AG04450 (cell line): ENCODE data around the gene SGPL1. TPM values are rescaled to one million over a fixed set of nuclear protein-coding genes. Genes with fewer than 3 reads are reported as not detected.

Source experiments
- CTCF ChIA-PET: fragments of 300-600, 350-600 bp; formaldehyde crosslinking; extraction: SDS; loops from one replicate; lab custom pipeline; 2022; ENCODE audit warnings: antibody characterized with exemption, inconsistent platforms; lab: Charles Lee
- POLR2A ChIA-PET: fragments of 350-600 bp; formaldehyde crosslinking; extraction: SDS; loops from one replicate; lab custom pipeline; 2021; ENCODE audit warnings: antibody characterized with exemption, inconsistent platforms; lab: Yijun Ruan, JAX
- DNase-seq: peaks from one replicate; pipeline ENCODE4 v3.0.0-alpha.2; 2011; ENCODE audit warnings: low read depth, low spot score
- H3K27ac ChIP-seq: one replicate; pipeline ENCODE4 v1.5.1; 2012; ENCODE audit warnings: low read depth, low read length, control low read depth
- H3K27me3 ChIP-seq: one replicate; pipeline ENCODE4 v1.6.0; 2012; ENCODE audit warnings: low read length; ENCODE audit not compliant: control insufficient read depth, insufficient read depth
- H3K4me3 ChIP-seq: 2 replicates; pipeline ENCODE4 v1.5.1; 2011; ENCODE audit warnings: mild to moderate bottlenecking, low read depth, low read length, control low read depth
- H3K9me3 ChIP-seq: 2 replicates; pipeline ENCODE4 v1.5.1; 2012; ENCODE audit warnings: low read length; ENCODE audit not compliant: control insufficient read depth, insufficient read depth
- polyA plus RNA-seq: library from polyadenylated mRNA; depleted of rRNA; stranded (reverse); fragments of >200 nt; gene quantifications from 2 replicates; pipeline ENCODE4 v1.2.3, GENCODE V29; 2011
- TF ChIP-seq, protein P1 (sequence below): IDR thresholded peaks from 2 replicates; pipeline ENCODE4 v1.5.1; 2011; ENCODE audit warnings: low read depth, low read length, control low read depth, inconsistent platforms

The SGPL1 gene
- polyA plus RNA-seq, 1 experiment: 30.8 TPM

DNA sequence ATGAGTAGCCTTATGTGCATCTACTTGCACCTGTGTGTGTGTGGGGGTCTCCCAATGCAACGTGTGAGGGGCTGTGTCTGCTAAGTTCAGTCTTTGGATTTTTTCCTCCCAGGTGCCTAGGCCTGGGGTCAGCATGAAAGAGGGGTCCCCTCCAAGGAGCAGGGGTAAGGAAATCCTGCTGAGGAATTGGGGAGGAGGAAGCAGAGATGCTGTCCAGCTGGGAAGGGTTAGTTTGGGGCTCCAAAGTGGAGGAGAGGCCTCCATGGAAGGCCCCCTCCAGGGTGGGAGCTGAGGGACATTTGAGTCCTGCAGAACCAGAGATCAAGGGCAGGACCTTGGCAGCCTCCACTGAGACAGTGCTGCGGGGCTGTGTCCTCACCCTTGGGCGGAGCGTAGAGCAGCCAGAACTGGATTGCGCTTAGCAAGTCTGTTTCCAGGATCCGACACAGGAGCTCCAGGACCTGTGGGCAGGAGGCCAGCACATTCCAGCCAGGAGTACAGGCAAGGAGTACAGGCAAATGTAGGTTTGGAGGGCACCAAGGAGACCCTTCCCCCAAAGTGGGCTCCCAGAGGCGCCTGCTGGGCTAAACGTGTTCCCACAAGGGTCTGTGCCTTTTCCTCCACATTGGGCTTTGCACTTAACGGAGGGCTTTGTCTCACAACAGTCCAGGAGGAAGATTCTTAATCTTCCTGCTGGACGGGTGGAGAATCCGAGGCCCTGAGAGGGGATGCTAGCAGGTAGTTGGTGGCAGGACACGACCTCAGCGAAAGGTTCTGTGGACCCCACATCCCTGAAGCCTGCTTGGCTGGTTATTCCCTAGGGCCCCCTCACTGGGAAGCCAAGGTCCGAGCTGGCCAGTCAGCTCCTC lies 40.7 kb upstream of the SGPL1 start:
- POLR2A ChIA-PET: no interaction called here
- H3K27ac ChIP-seq: no peak overlapping the region
- TF ChIP-seq, protein P1, sequence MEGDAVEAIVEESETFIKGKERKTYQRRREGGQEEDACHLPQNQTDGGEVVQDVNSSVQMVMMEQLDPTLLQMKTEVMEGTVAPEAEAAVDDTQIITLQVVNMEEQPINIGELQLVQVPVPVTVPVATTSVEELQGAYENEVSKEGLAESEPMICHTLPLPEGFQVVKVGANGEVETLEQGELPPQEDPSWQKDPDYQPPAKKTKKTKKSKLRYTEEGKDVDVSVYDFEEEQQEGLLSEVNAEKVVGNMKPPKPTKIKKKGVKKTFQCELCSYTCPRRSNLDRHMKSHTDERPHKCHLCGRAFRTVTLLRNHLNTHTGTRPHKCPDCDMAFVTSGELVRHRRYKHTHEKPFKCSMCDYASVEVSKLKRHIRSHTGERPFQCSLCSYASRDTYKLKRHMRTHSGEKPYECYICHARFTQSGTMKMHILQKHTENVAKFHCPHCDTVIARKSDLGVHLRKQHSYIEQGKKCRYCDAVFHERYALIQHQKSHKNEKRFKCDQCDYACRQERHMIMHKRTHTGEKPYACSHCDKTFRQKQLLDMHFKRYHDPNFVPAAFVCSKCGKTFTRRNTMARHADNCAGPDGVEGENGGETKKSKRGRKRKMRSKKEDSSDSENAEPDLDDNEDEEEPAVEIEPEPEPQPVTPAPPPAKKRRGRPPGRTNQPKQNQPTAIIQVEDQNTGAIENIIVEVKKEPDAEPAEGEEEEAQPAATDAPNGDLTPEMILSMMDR: no peak
- CTCF ChIA-PET: no interaction called here
- no peak overlapping the region for H3K4me3 ChIP-seq
- H3K9me3 ChIP-seq: no peaks in the 10 kb centered on the region
- peaks cover 27% of the 10 kb centered on the region for H3K27me3 ChIP-seq
- no peak for DNase-seq

DNA sequence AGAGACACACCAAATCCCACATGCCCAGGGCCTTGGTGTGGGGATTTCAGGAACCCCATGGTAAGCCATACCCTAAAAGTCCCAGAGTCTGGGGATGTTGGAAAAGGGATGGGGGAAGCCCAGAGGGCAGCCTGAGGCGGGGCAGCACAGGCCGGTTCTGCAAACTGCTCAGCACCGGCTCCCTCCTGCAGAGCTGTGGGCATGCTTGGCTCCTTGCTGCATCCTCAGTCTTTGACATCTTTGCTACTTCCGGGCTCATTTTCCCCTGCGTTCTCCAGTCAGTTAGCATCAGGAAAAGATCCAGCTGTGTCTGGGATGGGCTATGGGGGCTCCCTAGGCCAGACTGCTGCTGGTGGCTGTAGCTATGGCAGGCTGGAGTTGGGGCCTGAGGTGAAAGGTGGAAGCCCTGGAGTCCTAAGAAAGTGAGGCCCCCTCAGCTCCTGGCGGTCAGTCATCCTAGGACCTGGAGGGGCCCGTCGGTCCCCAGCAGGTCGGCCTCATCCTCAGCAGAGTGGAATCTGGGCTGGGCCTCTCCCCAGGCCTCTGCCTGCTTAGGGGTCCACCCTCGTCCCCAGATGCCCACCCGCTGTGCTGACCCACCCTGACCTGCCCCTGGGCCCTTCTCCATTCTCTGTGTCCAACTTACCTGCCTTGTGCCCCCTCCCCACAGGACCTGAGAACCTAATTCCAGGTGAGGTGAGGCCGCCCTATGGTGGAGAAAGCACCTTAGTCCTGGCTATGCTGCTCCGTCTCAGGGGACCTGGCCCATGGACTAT lies 39.9 kb upstream of the SGPL1 start:
- Histone ChIP-seq H3K27ac (no peak overlapping the region), H3K4me3 (no peak overlapping the region), H3K27me3 (peaks cover 25% of the 10 kb centered on the region), H3K9me3 (no peaks in the 10 kb centered on the region)
- TF ChIP-seq, protein P1: no peak
- ChIA-PET POLR2A (no interaction called here), CTCF (no interaction called here)
- no peak for DNase-seq

DNA sequence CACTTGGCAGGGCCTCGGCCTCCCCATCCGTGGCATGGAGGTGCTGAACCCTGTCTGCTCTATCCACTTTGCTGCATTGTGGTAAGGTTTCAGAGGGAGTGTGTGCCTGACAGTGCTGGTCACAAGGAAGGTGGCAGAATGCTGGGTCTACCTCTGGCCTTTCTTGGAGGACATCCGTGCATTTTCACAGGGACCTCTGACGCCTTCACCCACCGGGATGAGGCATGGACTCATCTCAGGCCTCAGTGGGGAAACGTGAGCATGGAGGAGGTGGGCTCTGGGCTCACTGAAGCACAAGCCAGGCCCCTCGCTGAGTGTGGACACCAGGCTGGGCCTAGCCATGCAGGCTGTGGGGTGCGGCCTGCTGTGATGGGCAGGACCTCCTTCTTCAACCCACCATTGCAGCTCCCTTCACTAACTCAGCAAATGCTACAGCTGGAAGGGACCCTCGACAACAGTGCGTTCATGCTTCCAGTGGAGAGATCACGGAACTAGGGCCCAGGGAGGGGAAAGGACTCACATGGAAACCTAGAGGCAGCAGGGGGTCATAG lies 39.2 kb upstream of the SGPL1 start:
- H3K27me3 ChIP-seq: peaks cover 29% of the 10 kb centered on the region
- no peak overlapping the region for H3K4me3 ChIP-seq
- H3K27ac ChIP-seq: no peak overlapping the region
- ChIA-PET POLR2A (no interaction called here), CTCF (no interaction called here)
- no peak for DNase-seq
- no peaks in the 10 kb centered on the region for H3K9me3 ChIP-seq
- TF ChIP-seq, protein P1: no peak

DNA sequence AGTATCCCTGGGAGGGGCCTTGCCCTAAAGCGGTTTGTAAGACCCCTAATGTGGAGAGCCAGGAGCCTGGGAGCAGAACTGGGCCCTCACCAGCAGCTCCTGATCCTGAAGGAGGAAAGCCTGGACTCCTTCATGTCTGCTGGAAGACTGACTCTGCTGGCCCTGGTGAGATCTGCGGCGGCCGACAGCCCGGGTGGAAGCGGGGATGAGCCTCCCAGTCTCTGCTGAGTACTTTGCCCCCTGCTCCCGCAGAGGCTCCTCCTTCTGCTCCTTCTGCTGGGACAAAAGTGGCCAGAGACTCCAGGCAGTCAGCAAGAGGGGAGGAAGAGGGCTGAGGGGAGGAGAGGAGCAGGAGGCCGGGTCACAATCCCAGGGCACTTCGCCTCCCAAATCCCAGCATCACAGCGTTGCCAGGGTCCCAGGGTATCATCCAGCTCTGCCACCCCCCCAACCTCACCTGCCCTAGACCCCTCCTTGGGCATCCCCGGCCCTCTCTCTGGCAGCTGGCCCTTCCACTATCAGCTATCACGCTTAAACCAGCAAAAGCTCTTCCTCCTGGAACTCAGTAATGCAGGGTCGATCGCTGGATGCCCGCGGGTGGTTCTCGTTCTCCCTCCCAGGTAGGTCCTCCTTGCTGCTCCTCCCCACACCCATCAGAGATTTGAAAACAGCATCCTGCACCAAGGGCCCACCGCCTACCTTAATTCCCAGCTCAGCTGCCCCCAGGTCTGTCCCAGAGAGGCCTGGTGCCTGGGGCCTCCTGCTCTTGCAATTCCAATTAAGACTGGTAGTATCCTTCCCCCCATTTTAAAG lies 38.5 kb upstream of the SGPL1 start:
- POLR2A ChIA-PET: no interaction called here
- no peak overlapping the region for H3K4me3 ChIP-seq

More for the DNA sequence above, 38.5 kb upstream of the SGPL1 start:
- no peaks in the 10 kb centered on the region for H3K9me3 ChIP-seq
- CTCF ChIA-PET: no interaction called here
- peaks cover 24% of the 10 kb centered on the region for H3K27me3 ChIP-seq
- no peak overlapping the region for H3K27ac ChIP-seq
- DNase-seq: no peak
- TF ChIP-seq, protein P1: no peak
